Measurements from ENCODE around the gene RABGAP1.

RABGAP1 gene

GRCh38 chr9:123049589-123050222, 108.9 kb downstream of the RABGAP1 start:
- DNase-seq = peak; percentile 32

GRCh38 chr9:123053046-123053445, 112.2 kb downstream of the RABGAP1 start:
- no peak for DNase-seq

GRCh38 chr9:123053711-123054110, 112.9 kb downstream of the RABGAP1 start:
- DNase-seq = no peak

- no peak for DNase-seq
Measured at GRCh38 chr9:123058834-123059233, 118.0 kb downstream of the RABGAP1 start.

GRCh38 chr9:123059472-123060220, 118.8 kb downstream of the RABGAP1 start:
- no peak for DNase-seq

GRCh38 chr9:123061216-123061615, 120.4 kb downstream of the RABGAP1 start:
- no peak for DNase-seq

GRCh38 chr9:123062351-123063176, 121.7 kb downstream of the RABGAP1 start:
- DNase-seq = no peak

GRCh38 chr9:123063177-123063598, 122.4 kb downstream of the RABGAP1 start:
- no peak for DNase-seq

GRCh38 chr9:123063896-123064295, 123.1 kb downstream of the RABGAP1 start:
- no peak for DNase-seq

GRCh38 chr9:123064716-123065115, 123.9 kb downstream of the RABGAP1 start:
- no peak for DNase-seq

- no peak for DNase-seq
Measured at GRCh38 chr9:123065196-123065595, 124.4 kb downstream of the RABGAP1 start.

GRCh38 chr9:123067136-123067535, 126.3 kb downstream of the RABGAP1 start:
- no peak for DNase-seq

GRCh38 chr9:123069010-123069481, 128.2 kb downstream of the RABGAP1 start:
- no peak for DNase-seq

- DNase-seq = no peak
Measured at GRCh38 chr9:123070198-123070597, 129.4 kb downstream of the RABGAP1 start.

GRCh38 chr9:123072407-123072995, 131.7 kb downstream of the RABGAP1 start:
- DNase-seq = no peak

GRCh38 chr9:123073441-123073840, 132.6 kb downstream of the RABGAP1 start:
- DNase-seq = no peak

- no peak for DNase-seq
Measured at GRCh38 chr9:123073991-123074422, 133.2 kb downstream of the RABGAP1 start.

GRCh38 chr9:123074628-123075027, 133.8 kb downstream of the RABGAP1 start:
- DNase-seq = no peak

GRCh38 chr9:123080444-123080843, 139.6 kb downstream of the RABGAP1 start:
- no peak for DNase-seq

- peak; percentile 14 for DNase-seq
Measured at GRCh38 chr9:123081824-123082223, 141.0 kb downstream of the RABGAP1 start.

- no peak for DNase-seq
Measured at GRCh38 chr9:123083680-123084079, 142.9 kb downstream of the RABGAP1 start.

GRCh38 chr9:123084256-123084655, 143.4 kb downstream of the RABGAP1 start:
- DNase-seq = no peak

GRCh38 chr9:123085916-123086315, 145.1 kb downstream of the RABGAP1 start:
- no peak for DNase-seq
